GM21515 (cell line): ENCODE measurements around the gene VGLL4.
A peak's percentile ranks its signal among the peaks of the same experiment; 100 is the strongest.

Experiments
- ATAC-seq: cut with Tn5 transposase; IDR thresholded peaks from one replicate; pipeline ENCODE4 v1.9.1; 2021; ENCODE audit not compliant: unreplicated experiment

VGLL4 gene

DNA sequence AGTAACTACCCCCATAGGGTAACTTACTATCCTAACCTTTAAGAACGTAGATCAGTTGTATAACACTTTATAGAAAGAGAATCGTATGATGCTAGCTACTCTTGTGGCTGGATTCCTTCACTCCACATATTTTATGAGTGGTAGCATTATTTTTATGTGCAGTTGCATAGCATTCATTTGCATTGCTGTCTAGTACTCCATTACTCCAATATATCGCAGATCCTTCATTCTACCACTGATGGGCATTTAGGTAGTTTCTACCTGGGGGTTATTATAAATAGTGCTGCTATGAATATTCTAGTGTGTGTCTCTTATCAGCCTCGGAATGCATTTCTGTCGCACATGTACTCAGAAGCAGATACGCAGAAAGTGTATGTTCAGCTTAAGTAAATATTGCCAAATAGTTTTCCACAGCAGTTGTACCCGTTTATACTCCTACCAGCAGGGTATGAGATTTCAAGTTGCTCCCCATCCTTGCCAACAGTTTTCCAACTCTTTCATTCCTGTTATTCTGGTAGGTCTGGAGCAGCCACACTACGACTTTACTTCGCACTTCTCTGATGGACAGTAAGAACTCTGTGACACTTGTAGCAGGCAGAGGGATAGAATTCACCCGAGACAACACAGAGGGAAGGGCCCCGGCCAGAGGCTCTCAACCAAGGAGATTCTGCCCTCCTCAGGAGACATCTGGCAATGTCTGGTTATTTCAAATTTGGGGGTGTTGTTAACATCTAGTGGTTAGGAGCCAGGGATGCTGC is 9.8 kb upstream of the VGLL4 start:
- ATAC-seq = no peak

GRCh38 chr3:11651900-11652299 is 8.2 kb upstream of the VGLL4 start:
- no peak for ATAC-seq

DNA sequence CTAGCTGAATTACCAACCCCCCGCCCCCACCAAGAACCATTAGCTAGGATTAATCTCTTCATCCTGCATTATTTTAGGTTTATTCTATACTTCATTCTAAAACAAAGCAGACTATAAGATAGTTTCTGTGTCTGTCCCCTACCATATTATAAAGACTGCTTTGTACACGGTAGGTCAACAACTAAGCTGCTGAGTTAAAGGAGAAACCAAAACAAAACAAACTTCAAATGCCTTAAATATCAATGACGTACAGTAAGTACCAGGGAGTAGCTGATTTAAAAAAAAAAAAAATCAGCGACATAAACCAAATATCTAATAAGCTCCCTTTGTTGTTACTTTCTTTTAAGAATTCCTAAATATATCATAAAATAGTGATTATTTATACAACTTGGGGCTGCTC is 7.8 kb upstream of the VGLL4 start:
- no peak for ATAC-seq

GRCh38 chr3:11650391-11650790 is 6.7 kb upstream of the VGLL4 start:
- ATAC-seq = no peak

- no peak for ATAC-seq
Observed at GRCh38 chr3:11648735-11649134, 5.0 kb upstream of the VGLL4 start.

GRCh38 chr3:11643201-11643603 is 513 bp downstream of the VGLL4 start:
- peak; percentile 7 for ATAC-seq

DNA sequence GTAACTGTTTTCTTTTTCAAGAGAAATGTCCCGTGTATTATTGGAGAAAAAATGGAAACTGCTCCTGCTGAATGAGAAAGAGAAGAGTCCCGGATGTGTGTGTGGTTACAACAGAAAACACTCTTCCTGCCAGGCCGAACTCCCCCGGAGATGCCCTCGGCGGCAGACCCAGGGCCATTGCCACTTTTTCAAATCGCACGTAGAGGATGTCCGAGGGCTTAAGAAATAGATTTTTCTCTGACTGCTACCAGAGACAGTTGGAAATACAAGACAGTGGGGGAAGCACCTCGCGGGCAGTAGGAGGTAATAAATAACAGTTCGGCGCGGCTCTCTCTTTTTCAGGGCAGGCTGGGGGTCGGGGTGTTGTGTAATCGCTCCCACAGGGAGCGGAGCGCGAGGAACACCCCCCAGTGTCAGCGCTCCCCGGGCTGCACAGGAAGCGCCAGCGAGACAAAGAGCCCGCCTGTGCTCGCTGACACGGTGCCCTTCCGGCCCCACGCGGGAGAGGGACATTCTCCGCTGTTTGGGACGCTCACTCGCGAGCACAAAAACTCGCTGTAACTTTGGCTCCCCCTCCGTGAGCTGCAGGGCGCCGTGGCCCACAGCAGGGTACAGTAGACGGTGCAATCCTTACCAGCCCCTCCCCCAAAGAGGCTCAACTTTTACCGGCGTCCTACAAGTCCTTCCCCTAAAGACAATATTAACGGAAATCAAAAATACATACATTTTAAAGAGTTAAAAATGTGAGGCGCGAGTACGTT is 1.1 kb downstream of the VGLL4 start:
- ATAC-seq = peak; percentile 71

- ATAC-seq = no peak
Observed at GRCh38 chr3:11641683-11642430, 1.9 kb downstream of the VGLL4 start.

DNA sequence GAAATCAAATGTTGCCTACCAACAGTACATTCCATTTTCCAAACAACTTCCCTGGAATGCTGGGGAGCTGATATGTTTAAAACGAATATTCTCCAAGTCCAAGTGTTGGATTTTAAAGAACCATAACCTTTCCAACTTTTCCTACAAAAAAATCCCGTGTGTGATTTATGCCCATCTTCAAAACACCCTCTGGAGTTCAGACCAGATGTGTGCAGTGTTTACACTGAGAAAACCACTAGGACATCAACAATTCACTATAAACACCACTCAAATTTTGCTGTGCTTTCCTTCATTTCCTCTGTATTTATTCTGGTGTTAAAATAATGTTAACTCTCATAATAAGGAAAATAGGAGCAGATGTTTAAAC is 2.4 kb downstream of the VGLL4 start:
- no peak for ATAC-seq

DNA sequence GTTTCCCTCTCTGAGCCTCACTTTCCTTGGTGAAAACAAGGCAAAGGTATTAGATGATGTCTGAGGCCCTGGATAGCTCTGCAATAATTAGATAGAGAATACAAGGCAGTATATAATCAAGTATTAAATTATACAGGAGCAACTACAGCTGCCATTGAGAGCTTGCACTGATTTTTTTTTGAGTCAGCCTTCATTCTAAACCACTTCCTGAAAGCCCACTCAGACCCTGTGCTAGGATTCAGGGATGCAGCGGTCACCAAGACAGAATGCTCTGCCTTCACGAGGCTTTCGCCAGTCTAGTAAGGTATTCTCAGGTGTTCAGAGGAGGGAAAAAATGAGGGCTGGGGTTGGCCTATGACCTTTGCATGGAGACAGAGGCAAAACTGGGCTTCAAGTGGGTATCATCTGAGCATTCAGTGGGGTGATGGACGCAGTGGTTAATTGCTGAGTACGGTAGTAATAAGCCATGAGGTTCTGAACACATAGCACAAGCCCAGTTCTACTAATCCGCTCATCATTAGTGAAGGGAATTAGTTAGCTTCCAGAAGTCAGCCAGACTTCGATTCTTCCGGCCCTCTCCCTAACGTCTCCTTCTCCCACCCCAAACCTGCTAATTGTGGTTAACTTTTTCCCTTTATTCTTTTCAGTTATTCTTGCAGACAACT is 3.6 kb downstream of the VGLL4 start:
- ATAC-seq = no peak

DNA sequence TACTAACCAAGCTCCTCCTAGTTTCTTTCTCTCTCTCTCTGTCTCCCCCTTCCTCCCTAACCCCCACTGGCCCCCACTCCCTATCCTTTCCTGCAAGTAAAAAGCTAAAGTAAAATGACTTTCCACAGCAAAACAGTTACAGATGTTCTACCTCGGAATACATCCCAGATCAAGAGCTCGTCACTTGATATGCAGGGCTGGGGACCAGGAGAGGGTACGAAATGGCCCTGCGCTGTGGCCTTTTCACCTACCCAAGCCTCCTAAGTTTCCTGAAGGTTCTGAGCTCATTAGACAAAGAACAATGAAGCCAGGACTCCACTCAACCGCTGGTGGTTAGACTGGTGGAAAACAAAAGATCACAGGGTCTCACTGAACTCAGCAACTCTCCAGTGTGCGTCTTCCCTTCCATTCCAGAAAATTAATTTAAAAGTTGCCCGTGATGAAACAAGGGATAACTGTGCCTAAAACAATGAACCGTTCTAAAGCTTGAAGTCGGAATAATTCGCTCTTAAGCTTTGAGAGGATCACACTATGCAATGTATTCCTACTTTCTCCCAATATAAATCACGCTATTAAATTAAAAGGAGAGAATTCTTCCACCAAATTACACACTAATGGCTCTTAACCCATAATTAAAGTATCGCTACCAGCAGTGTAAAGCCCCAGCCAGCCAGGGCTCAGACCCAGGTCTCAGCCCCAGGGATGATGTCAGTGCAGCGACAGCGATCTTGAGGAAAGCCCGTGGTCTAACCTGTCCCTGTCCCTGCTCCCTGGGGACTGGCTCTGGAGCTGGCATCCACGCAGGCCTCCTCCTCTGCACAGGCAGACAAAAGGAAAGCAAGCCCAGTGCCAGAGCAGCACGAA is 5.0 kb downstream of the VGLL4 start:
- no peak for ATAC-seq

GRCh38 chr3:11637901-11638458 is 5.7 kb downstream of the VGLL4 start:
- ATAC-seq = no peak

- no peak for ATAC-seq
Observed at GRCh38 chr3:11636394-11636770, 7.3 kb downstream of the VGLL4 start.

- no peak for ATAC-seq
Observed at GRCh38 chr3:11635680-11636393, 7.9 kb downstream of the VGLL4 start.

- no peak for ATAC-seq
Observed at GRCh38 chr3:11634974-11635612, 8.6 kb downstream of the VGLL4 start.

DNA sequence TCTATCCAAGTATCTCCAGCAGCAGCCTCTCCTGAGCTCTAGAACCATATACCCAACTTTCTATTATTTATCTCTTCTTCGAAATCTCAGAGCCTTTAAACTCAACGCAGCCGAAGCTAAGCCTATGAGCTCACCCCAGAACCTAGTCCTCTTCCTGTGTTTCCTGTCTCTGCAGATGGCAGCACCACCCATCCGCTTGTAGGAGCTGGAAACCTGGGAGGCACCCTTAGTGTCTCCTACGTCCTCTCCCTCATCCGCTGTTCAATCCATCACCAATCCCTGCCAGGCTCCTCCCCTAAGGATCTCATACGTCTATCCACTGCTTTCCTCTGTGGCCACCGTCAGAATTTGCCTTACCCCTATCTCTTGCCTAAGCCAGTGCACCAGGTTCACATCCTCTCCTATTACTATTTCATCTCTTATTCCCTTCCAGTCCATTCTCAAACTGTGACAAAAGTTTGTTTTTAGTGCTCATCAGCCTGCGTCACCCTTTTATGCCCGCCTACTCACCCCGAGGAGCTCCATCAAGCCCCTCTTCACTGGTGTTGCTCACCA is 9.6 kb downstream of the VGLL4 start:
- ATAC-seq = no peak

DNA sequence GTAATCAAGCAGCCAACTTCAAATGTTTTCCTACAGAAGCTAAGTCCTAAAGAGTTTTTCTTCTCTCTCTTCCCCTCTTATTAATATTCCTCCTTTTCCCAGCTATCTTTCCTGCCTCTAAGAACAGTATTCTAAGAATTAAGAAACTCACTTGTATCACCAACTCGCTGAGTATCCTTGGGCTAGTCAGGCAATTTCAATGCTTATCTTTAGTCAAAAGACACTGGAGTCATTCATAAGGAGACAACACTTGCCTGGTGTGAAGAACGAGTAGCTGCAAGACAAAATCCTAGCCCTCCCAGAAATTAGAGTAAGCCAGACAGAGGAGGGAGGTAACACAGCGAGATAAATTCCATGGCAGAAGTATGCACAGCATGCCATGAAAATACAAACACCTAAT is 10.7 kb downstream of the VGLL4 start:
- no peak for ATAC-seq

GRCh38 chr3:11632564-11632963 is 11.2 kb downstream of the VGLL4 start:
- no peak for ATAC-seq

DNA sequence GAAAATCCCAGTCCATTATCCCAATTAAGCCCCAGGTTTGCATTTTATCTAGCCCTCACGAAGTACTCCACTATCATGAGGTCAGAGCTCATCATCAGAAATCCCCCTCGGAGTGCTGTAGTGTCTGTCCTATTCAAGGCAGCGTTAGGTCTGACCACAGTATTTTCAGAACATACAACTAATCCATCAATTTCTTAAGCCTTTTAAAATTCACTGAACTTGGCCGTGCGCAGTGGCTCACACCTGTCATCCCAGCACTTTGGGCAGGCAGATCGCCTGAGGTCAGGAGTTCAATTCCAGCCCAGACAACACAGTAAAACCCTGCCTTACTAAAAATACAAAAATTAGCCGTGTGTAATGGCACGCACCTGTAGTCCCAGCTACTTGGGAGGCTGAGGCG is 11.9 kb downstream of the VGLL4 start:
- no peak for ATAC-seq
